ENCODE measurements around the gene TFCP2L1. TPM values are rescaled to one million over a fixed set of nuclear protein-coding genes. Genes with fewer than 3 reads are reported as not detected.
A peak's percentile ranks its signal among the peaks of the same experiment; 100 is the strongest.

Gene TFCP2L1
- total RNA-seq, 1 donor from 2014 or later, result 4.6 TPM

DNA sequence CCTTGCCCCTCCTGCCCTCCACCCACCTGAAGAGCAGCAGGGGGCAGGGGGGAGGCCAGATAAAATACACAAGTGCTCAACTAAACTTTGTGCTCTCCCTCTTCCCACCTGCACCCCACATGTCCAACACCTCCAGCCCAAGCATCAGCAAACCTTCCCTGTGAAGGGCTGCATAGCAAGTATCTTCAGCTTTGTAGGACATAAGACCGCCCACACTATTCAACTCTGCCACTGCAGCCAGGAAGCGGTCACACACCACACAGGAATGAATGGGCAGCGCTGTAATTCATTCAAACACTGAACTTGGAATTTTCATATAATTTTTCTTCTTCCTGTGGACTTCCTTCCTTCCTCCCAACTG is 27.5 kb downstream of the TFCP2L1 start:
- no peak for DNase-seq (ENCODE audit: extremely low spot score, unreplicated experiment)
- TF ChIP-seq, protein P1, sequence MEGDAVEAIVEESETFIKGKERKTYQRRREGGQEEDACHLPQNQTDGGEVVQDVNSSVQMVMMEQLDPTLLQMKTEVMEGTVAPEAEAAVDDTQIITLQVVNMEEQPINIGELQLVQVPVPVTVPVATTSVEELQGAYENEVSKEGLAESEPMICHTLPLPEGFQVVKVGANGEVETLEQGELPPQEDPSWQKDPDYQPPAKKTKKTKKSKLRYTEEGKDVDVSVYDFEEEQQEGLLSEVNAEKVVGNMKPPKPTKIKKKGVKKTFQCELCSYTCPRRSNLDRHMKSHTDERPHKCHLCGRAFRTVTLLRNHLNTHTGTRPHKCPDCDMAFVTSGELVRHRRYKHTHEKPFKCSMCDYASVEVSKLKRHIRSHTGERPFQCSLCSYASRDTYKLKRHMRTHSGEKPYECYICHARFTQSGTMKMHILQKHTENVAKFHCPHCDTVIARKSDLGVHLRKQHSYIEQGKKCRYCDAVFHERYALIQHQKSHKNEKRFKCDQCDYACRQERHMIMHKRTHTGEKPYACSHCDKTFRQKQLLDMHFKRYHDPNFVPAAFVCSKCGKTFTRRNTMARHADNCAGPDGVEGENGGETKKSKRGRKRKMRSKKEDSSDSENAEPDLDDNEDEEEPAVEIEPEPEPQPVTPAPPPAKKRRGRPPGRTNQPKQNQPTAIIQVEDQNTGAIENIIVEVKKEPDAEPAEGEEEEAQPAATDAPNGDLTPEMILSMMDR (conservative IDR thresholded peaks at IDR 0.05), result no peak
- Mint-ChIP-seq H3K27me3 (no peaks in the 10 kb centered on the region), H3K27ac (peak overlapping the region; percentile 53), H3K9me3 (no peaks in the 10 kb centered on the region), H3K4me1 (ENCODE audit: unreplicated experiment) (no peaks in the 10 kb centered on the region), H3K4me3 (no peak overlapping the region), H3K36me3 (no peaks in the 10 kb centered on the region)

DNA sequence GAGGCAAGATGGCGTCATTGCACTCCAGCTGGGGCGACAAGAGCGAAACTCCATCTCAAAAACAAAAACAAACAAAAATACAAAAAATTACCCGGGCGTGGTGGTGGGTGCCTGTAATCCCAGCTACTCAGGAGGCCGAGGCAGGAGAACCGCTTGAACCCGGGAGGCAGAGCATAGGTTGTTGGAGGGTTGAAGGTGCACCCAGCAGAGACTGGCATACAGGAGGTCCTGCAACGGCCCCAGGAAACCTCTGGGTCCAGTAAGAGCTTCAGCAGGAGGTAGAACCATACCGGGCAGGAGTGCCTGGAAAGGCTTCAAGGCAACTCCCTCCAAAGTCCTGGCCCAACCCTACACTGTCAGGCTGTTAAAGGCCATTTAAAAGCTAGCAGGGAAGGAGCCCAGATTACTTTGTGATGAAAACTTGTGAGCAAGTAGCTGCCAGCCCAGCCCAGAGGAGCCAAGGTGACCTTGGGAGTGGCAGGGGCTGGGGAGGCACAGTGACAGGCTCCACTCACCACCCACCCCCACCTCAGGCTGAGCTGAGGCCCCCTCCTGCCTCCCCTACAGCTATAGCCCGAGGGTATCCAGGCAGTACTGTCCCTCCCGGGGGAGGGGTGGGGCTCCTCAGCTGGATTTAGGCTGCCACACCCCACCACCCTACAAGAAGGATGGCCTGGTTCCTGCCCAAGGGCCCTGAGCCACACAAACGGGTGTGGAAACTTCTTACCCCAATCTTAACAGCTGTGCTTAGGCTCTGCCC is 28.1 kb downstream of the TFCP2L1 start:
- Mint-ChIP-seq H3K9me3 (no peaks in the 10 kb centered on the region), H3K4me1 (ENCODE audit: unreplicated experiment) (no peaks in the 10 kb centered on the region), H3K27ac (no peak overlapping the region), H3K27me3 (no peaks in the 10 kb centered on the region), H3K4me3 (no peak overlapping the region), H3K36me3 (no peaks in the 10 kb centered on the region)
- TF ChIP-seq, protein P1 (conservative IDR thresholded peaks at IDR 0.05), result no peak
- DNase-seq (ENCODE audit: extremely low spot score, unreplicated experiment), result no peak

DNA sequence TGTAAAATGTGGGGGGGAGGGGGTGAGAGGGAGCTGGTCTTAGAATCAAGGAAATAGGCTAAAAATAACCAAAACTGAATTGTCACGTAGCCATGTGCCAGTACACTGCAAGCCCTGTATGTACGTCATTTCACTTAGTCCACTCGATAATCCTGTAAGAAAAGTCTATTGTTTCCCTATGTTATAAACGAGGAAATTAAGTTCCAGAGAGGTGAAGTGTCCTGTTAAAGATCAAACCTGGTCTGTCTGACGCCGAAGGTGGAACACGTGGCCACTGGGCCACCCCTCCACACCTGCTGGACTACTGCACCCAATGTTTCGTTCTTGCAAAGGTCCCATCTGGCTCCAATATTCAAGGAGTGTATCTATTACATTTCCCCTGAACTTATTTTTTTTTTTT is 29.6 kb downstream of the TFCP2L1 start:
- no peaks in the 10 kb centered on the region for H3K9me3 Mint-ChIP-seq
- no peaks in the 10 kb centered on the region for H3K27me3 Mint-ChIP-seq
- no peak for DNase-seq (ENCODE audit: extremely low spot score, unreplicated experiment)
- no peaks in the 10 kb centered on the region for H3K36me3 Mint-ChIP-seq
- H3K4me3 Mint-ChIP-seq, result no peak overlapping the region
- TF ChIP-seq, protein P1 (conservative IDR thresholded peaks at IDR 0.05), result no peak
- H3K4me1 Mint-ChIP-seq (ENCODE audit: unreplicated experiment), result no peaks in the 10 kb centered on the region
- H3K27ac Mint-ChIP-seq, result no peak overlapping the region

DNA sequence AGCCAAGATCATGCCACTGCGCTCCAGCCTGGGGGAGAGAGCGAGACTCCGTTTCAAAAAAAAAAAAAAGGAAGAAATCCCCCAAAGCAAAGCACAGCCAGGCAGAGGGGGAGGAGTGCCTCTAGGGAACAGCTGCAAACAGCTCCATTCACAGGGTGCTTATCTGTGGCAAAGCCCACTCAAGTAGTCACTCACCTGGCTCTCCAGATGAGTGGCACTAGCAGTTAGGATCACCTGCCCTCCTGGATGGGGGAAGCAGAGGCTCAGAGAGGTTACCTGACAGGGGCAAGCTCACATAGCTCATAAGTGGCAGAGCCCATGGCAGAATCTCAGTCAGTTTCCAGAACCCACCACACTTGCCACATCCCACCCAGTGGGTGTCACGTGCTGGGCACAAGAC is 30.3 kb downstream of the TFCP2L1 start:
- no peaks in the 10 kb centered on the region for H3K4me1 Mint-ChIP-seq (ENCODE audit: unreplicated experiment)
- H3K36me3 Mint-ChIP-seq, result no peaks in the 10 kb centered on the region
- no peak for DNase-seq (ENCODE audit: extremely low spot score, unreplicated experiment)
- no peaks in the 10 kb centered on the region for H3K9me3 Mint-ChIP-seq
- TF ChIP-seq, protein P1 (conservative IDR thresholded peaks at IDR 0.05), result no peak
- H3K27ac Mint-ChIP-seq, result no peak overlapping the region
- no peak overlapping the region for H3K4me3 Mint-ChIP-seq
- no peaks in the 10 kb centered on the region for H3K27me3 Mint-ChIP-seq

DNA sequence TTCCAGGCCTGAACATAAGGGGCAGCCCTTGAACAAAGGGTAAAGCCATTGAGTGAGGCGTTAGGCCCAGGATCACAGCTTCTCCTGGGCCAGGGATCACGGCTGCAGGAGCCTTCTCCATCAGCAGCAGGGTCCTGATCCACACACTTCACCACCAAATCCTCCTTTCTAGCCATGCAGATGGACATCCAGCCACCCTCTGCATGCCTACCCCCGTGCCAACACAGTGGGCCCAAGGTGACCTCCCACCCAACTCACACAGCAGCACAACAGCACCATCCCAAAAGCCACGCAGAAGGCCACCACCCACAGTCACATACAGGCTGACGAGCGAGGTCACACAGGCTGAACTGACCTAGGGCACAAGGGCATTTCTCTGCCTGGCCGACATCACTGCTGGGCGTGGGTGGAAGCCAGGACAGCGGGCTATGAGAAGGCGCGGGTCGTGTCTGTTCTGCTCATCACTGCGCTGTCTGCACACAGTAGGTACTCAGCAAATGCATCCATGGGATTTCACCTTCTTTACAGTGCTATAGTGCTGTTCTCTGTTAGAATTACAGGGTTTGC is 31.2 kb downstream of the TFCP2L1 start:
- no peak for DNase-seq (ENCODE audit: extremely low spot score, unreplicated experiment)
- no peaks in the 10 kb centered on the region for H3K9me3 Mint-ChIP-seq
- no peaks in the 10 kb centered on the region for H3K27me3 Mint-ChIP-seq
- H3K4me3 Mint-ChIP-seq, result no peak overlapping the region
- TF ChIP-seq, protein P1 (conservative IDR thresholded peaks at IDR 0.05), result no peak
- H3K27ac Mint-ChIP-seq, result no peak overlapping the region
- H3K4me1 Mint-ChIP-seq (ENCODE audit: unreplicated experiment), result no peaks in the 10 kb centered on the region
- no peaks in the 10 kb centered on the region for H3K36me3 Mint-ChIP-seq
